IMR-90 (cell line): ENCODE results near the gene GOT2. TPM values are rescaled to one million over a fixed set of nuclear protein-coding genes. Genes with fewer than 3 reads are reported as not detected.

Source experiments
- ATAC-seq: fragments of 200-7000 bp; cut with Tn5 transposase; 2 replicates; pipeline ENCODE4 v1.9.1; 2020; ENCODE audit warnings: low read depth, mild to moderate bottlenecking, moderate library complexity
- BruUV-seq: library from RNA; stranded (reverse); fragments of 400-500 nt; replicated peaks from 2 replicates; lab custom pipeline; 2021; lab: Mats Ljungman, UMichigan
- CTCF ChIA-PET: fragments of 300-600 bp; formaldehyde crosslinking; extraction: SDS; loops from one replicate; lab custom pipeline; 2021; ENCODE audit warnings: antibody characterized with exemption; lab: Yijun Ruan, JAX
- POLR2A ChIA-PET: fragments of 300-600 bp; sonication (Branson Sonifier 250); formaldehyde crosslinking; loops from one replicate; lab custom pipeline; 2022; ENCODE audit warnings: antibody characterized with exemption; ENCODE audit not compliant: unreplicated experiment; lab: Charles Lee
- DNase-seq: peaks from one replicate; pipeline ENCODE4 v3.0.0; 2013
- H2AFZ ChIP-seq: replicated peaks from 2 replicates; pipeline ENCODE3; 2013; ENCODE audit warnings: low read length, mild to moderate bottlenecking; ENCODE audit not compliant: poor library complexity
- H2AK5ac ChIP-seq: 2 replicates; pipeline ENCODE4 v1.6.1; 2013; ENCODE audit warnings: low read depth, low read length, inconsistent platforms
- H2AK9ac ChIP-seq: replicated peaks from 2 replicates; pipeline ENCODE3; 2013; ENCODE audit warnings: mild to moderate bottlenecking, low read depth, low read length, moderate library complexity; ENCODE audit not compliant: poor library complexity
- H2BK120ac ChIP-seq: 2 replicates; pipeline ENCODE4 v1.6.1; 2013; ENCODE audit warnings: low read depth, low read length, inconsistent platforms
- H2BK15ac ChIP-seq: 3 replicates; pipeline ENCODE4 v1.6.1; 2013; ENCODE audit warnings: low read depth, low read length, inconsistent platforms
- H2BK20ac ChIP-seq: 2 replicates; pipeline ENCODE4 v1.6.1; 2013; ENCODE audit warnings: low read depth, mild to moderate bottlenecking, inconsistent platforms, low read length, moderate library complexity
- H2BK5ac ChIP-seq: 2 replicates; pipeline ENCODE4 v1.6.1; 2013; ENCODE audit warnings: mild to moderate bottlenecking, low read depth, low read length, inconsistent platforms; ENCODE audit not compliant: poor library complexity, severe bottlenecking
- H3K14ac ChIP-seq: replicated peaks from 2 replicates; pipeline ENCODE4 v1.6.1; 2013; ENCODE audit warnings: low read depth, low read length, inconsistent platforms
- H3K18ac ChIP-seq: 2 replicates; pipeline ENCODE4 v1.6.1; 2013; ENCODE audit warnings: low read depth, low read length, control low read depth
- H3K23ac ChIP-seq: 2 replicates; pipeline ENCODE4 v1.6.1; 2013; ENCODE audit warnings: low read depth, low read length, inconsistent platforms
- H3K27ac ChIP-seq: 2 replicates; pipeline ENCODE4 v1.5.1; 2013; ENCODE audit warnings: mild to moderate bottlenecking, control low read depth, low read length; ENCODE audit not compliant: insufficient read depth
- H3K27me3 ChIP-seq: 2 replicates; pipeline ENCODE4 v1.6.1; 2013; ENCODE audit warnings: low read length; ENCODE audit not compliant: control insufficient read depth, insufficient read depth
- H3K36me3 ChIP-seq: 2 replicates; pipeline ENCODE4 v1.6.1; 2013; ENCODE audit warnings: low read length, mixed read lengths; ENCODE audit not compliant: control insufficient read depth, insufficient read depth
- H3K4ac ChIP-seq: 2 replicates; pipeline ENCODE4 v1.6.1; 2013; ENCODE audit warnings: low read depth, low read length, inconsistent platforms
- H3K4me1 ChIP-seq: 2 replicates; pipeline ENCODE4 v1.6.1; 2013; ENCODE audit warnings: low read length, mixed read lengths; ENCODE audit not compliant: control insufficient read depth, insufficient read depth
- H3K4me2 ChIP-seq: 2 replicates; pipeline ENCODE4 v1.6.1; 2013; ENCODE audit warnings: low read depth, mild to moderate bottlenecking, control low read depth, low read length, moderate library complexity
- H3K4me3 ChIP-seq: 2 replicates; pipeline ENCODE4 v1.5.1; 2013; ENCODE audit warnings: low read depth, mild to moderate bottlenecking, control low read depth, low read length, moderate library complexity; ENCODE audit not compliant: insufficient read depth
- H3K56ac ChIP-seq: 2 replicates; pipeline ENCODE4 v1.6.1; 2013; ENCODE audit warnings: low read length, inconsistent platforms; ENCODE audit not compliant: insufficient read depth; ENCODE audit errors: extremely low read depth
- H3K79me1 ChIP-seq, 2 experiments: 2 replicates each; pipeline ENCODE4 v1.6.1; 2013; ENCODE audit warnings: low read length in 2 of 2, inconsistent platforms in 1 of 2, low read depth in 1 of 2
- H3K9ac ChIP-seq: 2 replicates; pipeline ENCODE4 v1.6.1; 2013; ENCODE audit warnings: low read depth, low read length, control low read depth
- H3K9me1 ChIP-seq: 2 replicates; pipeline ENCODE4 v1.6.1; 2013; ENCODE audit warnings: low read length, inconsistent platforms; ENCODE audit not compliant: insufficient read depth
- H3K9me3 ChIP-seq: 2 replicates; pipeline ENCODE4 v1.6.1; 2013; ENCODE audit warnings: low read length; ENCODE audit not compliant: control insufficient read depth, insufficient read depth
- H4K20me1 ChIP-seq: 2 replicates; pipeline ENCODE4 v1.6.1; 2013; ENCODE audit warnings: low read length, inconsistent platforms; ENCODE audit not compliant: insufficient read depth
- H4K5ac ChIP-seq: 2 replicates; pipeline ENCODE4 v1.6.1; 2013; ENCODE audit warnings: mild to moderate bottlenecking, low read depth, low read length, control low read depth
- H4K8ac ChIP-seq, 2 experiments: 2 replicates each; pipeline ENCODE4 v1.6.1; 2013; ENCODE audit warnings: low read depth in 2 of 2, low read length in 2 of 2, control low read depth in 1 of 2, inconsistent platforms in 1 of 2
- H4K91ac ChIP-seq: 2 replicates; pipeline ENCODE4 v1.6.1; 2013; ENCODE audit warnings: low read depth, low read length, inconsistent platforms; ENCODE audit not compliant: insufficient read depth
- CHD1 ChIP-seq: IDR thresholded peaks from 2 replicates; pipeline ENCODE4 v1.6.1; 2012; ENCODE audit warnings: low read depth, low read length, improper control_type of control experiment
- CTCF ChIP-seq: conservative IDR thresholded peaks from 2 replicates; pipeline ENCODE4 v1.5.1; 2012; ENCODE audit warnings: mild to moderate bottlenecking, low read depth, low read length, improper control_type of control experiment
- MAZ ChIP-seq: IDR thresholded peaks from 2 replicates; pipeline ENCODE4 v1.6.1; 2012; ENCODE audit warnings: low read depth, mild to moderate bottlenecking, low read length, improper control_type of control experiment, moderate library complexity, borderline replicate concordance
- SMC3 ChIP-seq: fragments of 150-350 bp; IDR thresholded peaks from 2 replicates; pipeline ENCODE4 v1.6.1; 2016; ENCODE audit warnings: low read depth, mild to moderate bottlenecking, antibody characterized with exemption, low read length, moderate library complexity
- USF2 ChIP-seq: fragments of 150-350 bp; IDR thresholded peaks from 2 replicates; pipeline ENCODE4 v1.6.1; 2017; ENCODE audit warnings: mild to moderate bottlenecking, antibody characterized with exemption, low read length, low read depth
- WGBS, 2 experiments: methylation state at CpG; one replicate each; pipeline versions ENCODE4 v1.1.5 to v1.1.7; 2013; ENCODE audit warnings: missing lambda C conversion rate in 2 of 2; ENCODE audit not compliant: insufficient read length in 1 of 2; ENCODE audit errors: extremely low coverage in 2 of 2; 5-methylcytosine and 5-hydroxymethylcytosine counted together
- dilution Hi-C: fragments of 300-500 bp; cut with HindIII; formaldehyde crosslinking; loops from one replicate; pipeline ENCODE4 v1.14.3; 2018; ENCODE audit warnings: low sequenced_read_pairs; ENCODE audit not compliant: unreplicated experiment
- in situ Hi-C: fragments of 300-500 bp; cut with MboI; formaldehyde crosslinking; loops from 3 replicates; pipeline ENCODE4 v1.14.3; 2019; ENCODE audit warnings: low sequenced_read_pairs, inconsistent platforms, mixed read lengths
- intact Hi-C: fragments of 100-400 bp; cut with micrococcal nuclease; formaldehyde crosslinking; loops from 2 replicates; pipeline ENCODE4 v1.10.0; 2022
- polyA plus RNA-seq, 3 experiments: library from polyadenylated mRNA; depleted of rRNA; stranded (reverse); fragments of >200 nt; gene quantifications; 2 replicates each; pipeline ENCODE4 v1.2.3, GENCODE V29; 2012; ENCODE audit warnings: low replicate concordance in 1 of 3
- total RNA-seq: library from RNA; depleted of rRNA; stranded (reverse); fragments of >200 nt; gene quantifications from 2 replicates; pipeline ENCODE4 v1.2.3, GENCODE V29; 2012

Gene GOT2
- total and polyA plus RNA-seq, 2 of the 4 experiments (the other 2 are of a cell fraction) = 50.2 to 60.2 TPM

GRCh38 chr16:58665200-58665599 lies 68.9 kb downstream of the GOT2 start:
- Histone ChIP-seq H3K14ac (no peak overlapping the region), H3K23ac (no peak overlapping the region), H3K4me2 (no peak overlapping the region), H2BK15ac (no peak overlapping the region), H3K9me3 (no peaks in the 10 kb centered on the region), H4K91ac (no peak overlapping the region), H2AK9ac (no peak overlapping the region), H2AFZ (no peak overlapping the region), H3K18ac (no peak overlapping the region), H3K9ac (no peak overlapping the region), H3K36me3 (peaks cover 11% of the 10 kb centered on the region; the same call in 1 of the 2 replicates), H3K27ac (no peak overlapping the region), H4K8ac (no peak overlapping the region), H2BK5ac (no peak overlapping the region), H2AK5ac (no peak overlapping the region), H4K20me1 (no peaks in the 10 kb centered on the region), H3K27me3 (no peaks in the 10 kb centered on the region), H2BK20ac (no peak overlapping the region), H3K4me1 (peaks cover 3% of the 10 kb centered on the region), H3K4ac (no peak overlapping the region), H3K79me1 (no peaks in the 10 kb centered on the region), H2BK120ac (no peak overlapping the region), H3K4me3 (no peak overlapping the region), H4K5ac (no peak overlapping the region), H3K9me1 (no peaks in the 10 kb centered on the region), H3K56ac (no peak overlapping the region)
- ChIA-PET CTCF (interaction anchor here (0.6 kb wide), 1 partner anchor 31 kb away, joined by 3 read pairs; no protein-coding TSS in a partner anchor), POLR2A (no interaction called here)
- in situ Hi-C loops (no loop called here), intact Hi-C loops (loop anchor here (5.0 kb wide), 1 partner anchor 593 kb away; no protein-coding TSS in a partner anchor), dilution Hi-C loops (no loop called here)
- 92% methylated on average over 2 of the region's 8 CpGs; no CpG with 5 or more reads in 1 of the 2 experiments for whole genome bisulfite sequencing, 2 experiments
- no peak for ATAC-seq
- BruUV-seq = no TSS peak
- TF ChIP-seq CHD1 (no peak), USF2 (no peak), CTCF (no peak), SMC3 (no peak), MAZ (no peak)
- no peak for DNase-seq
